AG04450 (cell line): ENCODE results near the gene HLA-B. TPM values are rescaled to one million over a fixed set of nuclear protein-coding genes. Genes with fewer than 3 reads are reported as not detected.
A peak's percentile ranks its signal among the peaks of the same experiment; 100 is the strongest.
"Not testable (repeated sequence)": the region's sequence is repeated elsewhere in the genome, so short reads cannot be mapped to it uniquely, and the experiment has no call there.

Experiments used
- CTCF ChIA-PET: fragments of 300-600, 350-600 bp; formaldehyde crosslinking; extraction: SDS; loops from one replicate; lab custom pipeline; 2022; ENCODE audit warnings: antibody characterized with exemption, inconsistent platforms; lab: Charles Lee
- POLR2A ChIA-PET: fragments of 350-600 bp; formaldehyde crosslinking; extraction: SDS; loops from one replicate; lab custom pipeline; 2021; ENCODE audit warnings: antibody characterized with exemption, inconsistent platforms; lab: Yijun Ruan, JAX
- DNase-seq: peaks from one replicate; pipeline ENCODE4 v3.0.0-alpha.2; 2011; ENCODE audit warnings: low read depth, low spot score
- H3K27ac ChIP-seq: one replicate; pipeline ENCODE4 v1.5.1; 2012; ENCODE audit warnings: low read depth, low read length, control low read depth
- H3K27me3 ChIP-seq: one replicate; pipeline ENCODE4 v1.6.0; 2012; ENCODE audit warnings: low read length; ENCODE audit not compliant: control insufficient read depth, insufficient read depth
- H3K4me3 ChIP-seq: 2 replicates; pipeline ENCODE4 v1.5.1; 2011; ENCODE audit warnings: mild to moderate bottlenecking, low read depth, low read length, control low read depth
- H3K9me3 ChIP-seq: 2 replicates; pipeline ENCODE4 v1.5.1; 2012; ENCODE audit warnings: low read length; ENCODE audit not compliant: control insufficient read depth, insufficient read depth
- CTCF ChIP-seq: IDR thresholded peaks from 2 replicates; pipeline ENCODE4 v1.5.1; 2011; ENCODE audit warnings: low read depth, low read length, control low read depth, inconsistent platforms
- polyA plus RNA-seq: library from polyadenylated mRNA; depleted of rRNA; stranded (reverse); fragments of >200 nt; gene quantifications from 2 replicates; pipeline ENCODE4 v1.2.3, GENCODE V29; 2011

HLA-B gene
- polyA plus RNA-seq, 1 experiment, result 418 TPM

DNA sequence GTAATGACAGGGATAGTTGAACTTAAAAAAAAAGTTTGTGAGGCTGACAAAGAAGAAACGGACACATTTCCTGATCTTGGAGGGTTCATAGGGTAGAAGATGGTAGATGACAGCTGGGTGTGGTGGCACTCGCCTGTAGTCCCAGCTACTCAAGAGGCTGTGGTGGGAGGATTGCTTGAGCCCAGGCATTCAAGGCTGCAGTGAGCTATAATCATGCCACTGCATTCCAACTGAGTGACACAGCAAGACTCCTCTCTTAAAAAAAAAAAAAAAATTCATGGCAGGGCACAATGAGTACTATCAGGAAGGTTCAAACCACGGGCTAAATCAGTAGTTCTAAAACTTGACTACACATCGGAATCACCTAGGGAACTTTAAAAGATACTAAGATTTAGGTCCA, 44.4 kb upstream of the HLA-B start:
- peak; percentile 56 for DNase-seq
- ChIA-PET POLR2A (interaction anchor here (0.6 kb wide), 1 partner anchor 283 kb away, joined by 3 read pairs; no protein-coding TSS in a partner anchor), CTCF (interaction anchor here (0.6 to 6.3 kb wide), 3 partner anchors 35 to 189 kb away, joined by 3 to 37 read pairs (median 4); no protein-coding TSS in a partner anchor)

GRCh38 chr6:31400467-31401289, 43.7 kb upstream of the HLA-B start:
- DNase-seq, result no peak
- H3K4me3 ChIP-seq, result peak overlapping the region; percentile 81
- peak overlapping the region; percentile 92 for H3K27ac ChIP-seq
- H3K27me3 ChIP-seq, result no peaks in the 10 kb centered on the region
- peaks cover 4% of the 10 kb centered on the region; the same call in 1 of the 2 replicates for H3K9me3 ChIP-seq
- TF ChIP-seq CTCF, result no peak
- CTCF ChIA-PET, result interaction anchor here (0.6 to 6.3 kb wide), 4 partner anchors 30 to 190 kb away, joined by 3 to 37 read pairs (median 10); no protein-coding TSS in a partner anchor
- POLR2A ChIA-PET, result interaction anchor here (0.7 kb wide), 1 partner anchor 1474 kb away, joined by 5 read pairs; no protein-coding TSS in a partner anchor

More for the DNA sequence above, 44.4 kb upstream of the HLA-B start:
- TF ChIP-seq CTCF, result no peak
- Histone ChIP-seq H3K27me3 (no peaks in the 10 kb centered on the region), H3K9me3 (peaks cover 4% of the 10 kb centered on the region; the same call in 1 of the 2 replicates), H3K27ac (peak overlapping the region; percentile 92), H3K4me3 (peak overlapping the region; percentile 81)

DNA sequence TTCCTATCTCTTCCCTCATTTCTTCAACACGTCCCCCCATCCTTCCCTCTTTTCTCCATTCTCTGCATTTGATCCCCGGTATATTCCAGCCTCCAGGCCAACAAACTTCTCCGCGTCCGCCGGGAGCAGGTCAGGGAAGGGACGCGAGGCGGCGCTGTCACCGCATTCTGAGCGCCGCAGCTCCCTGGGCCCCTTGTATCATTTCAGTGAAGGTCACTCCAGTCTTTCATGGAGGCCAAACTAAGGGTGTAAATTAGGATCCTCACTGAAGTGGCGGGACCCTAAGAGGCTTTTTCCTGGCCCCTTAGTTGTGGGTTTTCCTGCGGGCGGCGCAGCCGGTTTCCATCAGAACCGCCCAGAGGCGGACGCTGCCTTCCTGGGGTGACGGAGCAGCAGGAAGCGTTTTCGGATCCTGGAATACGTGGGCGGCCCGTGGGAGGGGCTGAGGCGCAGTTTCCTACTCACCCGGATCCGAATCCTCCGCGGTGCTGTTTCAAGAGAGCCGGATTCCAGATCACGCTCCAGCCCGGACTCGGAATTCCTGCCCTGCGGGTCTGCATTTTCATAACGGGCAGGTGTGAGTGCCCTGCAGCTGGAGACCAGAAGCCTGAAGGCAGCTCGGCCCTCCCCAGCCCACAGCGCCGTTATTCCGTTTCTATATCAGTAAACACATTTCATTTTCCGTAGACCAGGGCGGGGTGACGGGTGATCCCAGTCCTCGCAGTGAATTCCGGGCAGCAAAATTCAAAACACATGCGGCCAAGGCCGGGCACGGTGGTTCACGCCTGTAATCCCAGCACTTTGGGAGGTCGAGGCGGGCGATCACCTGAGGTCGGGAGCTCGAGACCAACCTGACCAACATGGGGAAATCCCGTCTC, 42.8 kb upstream of the HLA-B start:
- TF ChIP-seq CTCF, result peak; percentile 97
- peak; percentile 71 for DNase-seq
- Histone ChIP-seq H3K9me3 (peaks cover 4% of the 10 kb centered on the region; the same call in 1 of the 2 replicates), H3K4me3 (peak overlapping the region; percentile 81), H3K27ac (peak overlapping the region; percentile 92), H3K27me3 (no peaks in the 10 kb centered on the region)
- ChIA-PET CTCF (interaction anchor here (0.6 to 6.3 kb wide), 16 partner anchors 31 to 1494 kb away, joined by 3 to 37 read pairs (median 6); no protein-coding TSS in a partner anchor), POLR2A (interaction anchor here (0.5 to 0.7 kb wide), 4 partner anchors 8 to 1474 kb away, joined by 3 to 12 read pairs (median 4); no protein-coding TSS in a partner anchor)

- no peak for DNase-seq
- ChIA-PET CTCF (interaction anchor here (1.1 to 6.3 kb wide), 9 partner anchors 8 to 86 kb away, joined by 3 to 37 read pairs (median 5); no protein-coding TSS in a partner anchor), POLR2A (no interaction called here)
- H3K27me3 ChIP-seq, result no peaks in the 10 kb centered on the region
- no peak overlapping the region for H3K27ac ChIP-seq
- H3K4me3 ChIP-seq, result no peak overlapping the region
- TF ChIP-seq CTCF, result no peak
- H3K9me3 ChIP-seq, result no peaks in the 10 kb centered on the region
These were observed 41.0 kb upstream of the HLA-B start for GRCh38 chr6:31397901-31398525.

DNA sequence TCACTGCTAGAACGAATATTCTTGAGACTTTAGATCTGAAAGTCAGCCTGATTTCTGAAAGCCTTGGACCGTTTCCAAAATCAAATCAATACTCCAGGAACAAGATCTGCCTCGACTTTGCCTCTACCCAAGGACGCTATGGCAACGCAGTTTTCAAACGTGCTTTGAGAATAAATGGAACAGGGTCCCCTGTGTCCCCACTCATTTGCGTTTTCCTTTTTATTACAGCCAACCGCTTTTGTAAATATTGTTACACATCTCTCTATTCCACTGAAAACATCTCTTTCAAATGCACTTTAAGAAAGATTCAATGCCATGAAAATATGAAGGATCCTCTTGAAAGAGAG, 40.1 kb upstream of the HLA-B start:
- H3K9me3 ChIP-seq, H3K27me3 ChIP-seq, POLR2A ChIA-PET, DNase-seq, H3K4me3 ChIP-seq, H3K27ac ChIP-seq: not testable (repeated sequence)
- CTCF ChIA-PET, result interaction anchor here (1.1 to 6.3 kb wide), 9 partner anchors 9 to 87 kb away, joined by 3 to 37 read pairs (median 5); no protein-coding TSS in a partner anchor
